Rectal smooth muscle tissue (tissue), 1 donor: Measurements from ENCODE around the gene ADH6.
A peak's percentile ranks its signal among the peaks of the same experiment; 100 is the strongest.
"Not testable (repeated sequence)": the region's sequence is repeated elsewhere in the genome, so short reads cannot be mapped to it uniquely, and the experiment has no call there.

Source experiments
- H3K27ac ChIP-seq: one replicate; pipeline ENCODE4 v1.7.0; 2013; ENCODE audit warnings: low read depth, low read length, inconsistent platforms
- H3K27me3 ChIP-seq: one replicate; pipeline ENCODE4 v1.7.0; 2013; ENCODE audit warnings: low read length; ENCODE audit not compliant: control insufficient read depth, insufficient read depth
- H3K36me3 ChIP-seq: one replicate; pipeline ENCODE4 v1.7.0; 2013; ENCODE audit warnings: low read length; ENCODE audit not compliant: control insufficient read depth, insufficient read depth
- H3K4me1 ChIP-seq: one replicate; pipeline ENCODE4 v1.7.0; 2013; ENCODE audit warnings: low read length; ENCODE audit not compliant: control insufficient read depth, insufficient read depth
- H3K4me3 ChIP-seq: one replicate; pipeline ENCODE4 v1.7.0; 2013; ENCODE audit warnings: low read length
- H3K9ac ChIP-seq: one replicate; pipeline ENCODE4 v1.7.0; 2013; ENCODE audit warnings: low read length

ADH6 gene

GRCh38 chr4:99209671-99210070, 9.4 kb downstream of the ADH6 start:
- Histone ChIP-seq H3K9ac (no peak overlapping the region), H3K4me3 (no peak overlapping the region), H3K36me3 (no peaks in the 10 kb centered on the region), H3K27ac (no peak overlapping the region), H3K4me1 (no peaks in the 10 kb centered on the region), H3K27me3 (no peaks in the 10 kb centered on the region)

GRCh38 chr4:99208719-99209075, 10.3 kb downstream of the ADH6 start:
- Histone ChIP-seq H3K4me1 (no peaks in the 10 kb centered on the region), H3K4me3 (no peak overlapping the region), H3K9ac (no peak overlapping the region), H3K27ac (no peak overlapping the region), H3K36me3 (no peaks in the 10 kb centered on the region), H3K27me3 (no peaks in the 10 kb centered on the region)

DNA sequence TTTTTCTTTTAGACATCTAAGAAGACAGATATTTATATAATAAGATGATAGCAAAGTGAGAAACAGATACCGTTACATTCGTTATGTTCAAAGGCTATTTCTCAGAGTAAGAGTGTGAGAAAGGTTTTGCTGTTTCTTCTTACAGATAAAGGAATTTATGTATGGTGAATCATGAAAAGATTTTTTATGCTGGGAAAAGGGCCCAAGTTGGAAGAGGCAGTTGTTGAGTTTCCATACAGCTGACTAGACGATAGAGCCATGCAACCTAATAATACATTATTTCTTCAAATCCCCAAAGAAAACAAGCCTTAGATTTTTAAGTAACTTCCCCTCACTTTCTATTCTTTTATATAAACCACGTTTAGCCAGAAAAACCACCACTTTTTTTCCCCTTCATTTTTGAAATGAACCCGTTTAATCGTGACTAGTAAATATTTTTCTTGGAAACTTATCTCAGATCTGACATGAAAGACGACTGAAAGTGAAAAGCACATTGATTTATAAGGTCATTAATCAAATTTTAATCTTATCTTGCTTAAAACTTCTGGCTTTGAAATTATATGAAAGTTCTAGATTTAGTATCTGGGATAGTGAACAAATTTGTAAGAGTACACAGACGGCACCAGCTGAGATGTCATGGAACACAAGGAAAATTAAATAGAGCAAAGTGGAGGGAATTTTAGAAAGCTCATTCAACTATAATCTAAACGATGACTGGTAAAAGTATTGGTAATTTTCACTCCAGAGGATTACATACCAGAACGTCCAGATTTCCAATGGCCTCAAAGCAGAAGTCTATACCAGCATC, 10.9 kb downstream of the ADH6 start:
- Histone ChIP-seq H3K4me3 (no peak overlapping the region), H3K36me3 (no peaks in the 10 kb centered on the region), H3K9ac (no peak overlapping the region), H3K27me3 (no peaks in the 10 kb centered on the region), H3K27ac (no peak overlapping the region), H3K4me1 (no peaks in the 10 kb centered on the region)

GRCh38 chr4:99207069-99207743, 11.8 kb downstream of the ADH6 start:
- H3K9ac ChIP-seq: no peak overlapping the region

DNA sequence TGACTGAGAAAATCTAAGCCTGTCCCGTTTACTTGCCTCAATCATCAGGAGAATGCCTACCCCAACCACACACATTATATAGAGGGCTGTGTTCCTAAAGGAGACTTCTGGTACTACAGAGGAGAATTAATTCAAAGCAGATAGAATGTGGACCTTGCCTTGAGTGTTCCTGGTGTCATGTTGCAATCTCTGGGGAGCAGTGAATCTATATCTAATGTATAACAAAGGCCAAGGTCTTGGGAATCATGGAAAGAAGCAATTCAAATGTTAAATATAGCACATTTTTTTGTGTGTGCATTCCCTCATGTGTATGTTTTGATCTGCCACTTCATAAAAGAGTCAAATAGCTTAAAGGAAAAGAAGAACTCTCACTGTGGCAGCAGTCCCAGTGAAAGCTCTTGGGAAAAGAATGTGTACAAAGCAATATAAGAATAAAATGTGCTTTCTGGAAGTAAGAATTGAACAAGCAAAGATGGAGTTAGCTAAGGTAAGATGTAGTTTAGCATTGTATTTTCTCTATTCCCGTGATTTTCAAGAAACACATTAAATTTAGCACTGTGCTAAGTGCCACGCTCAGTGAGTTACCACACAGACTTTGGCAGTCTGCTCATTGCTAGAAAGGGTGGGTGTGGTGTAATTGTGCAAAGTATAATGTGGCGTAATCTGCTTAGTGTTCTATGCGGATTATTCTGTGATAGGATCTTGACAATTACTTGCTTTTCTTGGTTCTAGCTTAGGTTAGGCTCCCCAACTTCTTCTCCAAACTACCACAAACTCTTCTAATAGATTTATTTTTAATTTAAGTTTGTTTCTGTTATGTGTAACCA, 13.7 kb downstream of the ADH6 start:
- H3K4me1 ChIP-seq: no peaks in the 10 kb centered on the region
- no peaks in the 10 kb centered on the region for H3K36me3 ChIP-seq
- no peaks in the 10 kb centered on the region for H3K27me3 ChIP-seq
- H3K9ac ChIP-seq: no peak overlapping the region
- H3K4me3 ChIP-seq: no peak overlapping the region
- H3K27ac ChIP-seq: no peak overlapping the region

More at GRCh38 chr4:99207069-99207743, 11.8 kb downstream of the ADH6 start:
- Histone ChIP-seq H3K27me3 (no peaks in the 10 kb centered on the region), H3K4me3 (no peak overlapping the region), H3K36me3 (no peaks in the 10 kb centered on the region), H3K27ac (no peak overlapping the region), H3K4me1 (no peaks in the 10 kb centered on the region)

DNA sequence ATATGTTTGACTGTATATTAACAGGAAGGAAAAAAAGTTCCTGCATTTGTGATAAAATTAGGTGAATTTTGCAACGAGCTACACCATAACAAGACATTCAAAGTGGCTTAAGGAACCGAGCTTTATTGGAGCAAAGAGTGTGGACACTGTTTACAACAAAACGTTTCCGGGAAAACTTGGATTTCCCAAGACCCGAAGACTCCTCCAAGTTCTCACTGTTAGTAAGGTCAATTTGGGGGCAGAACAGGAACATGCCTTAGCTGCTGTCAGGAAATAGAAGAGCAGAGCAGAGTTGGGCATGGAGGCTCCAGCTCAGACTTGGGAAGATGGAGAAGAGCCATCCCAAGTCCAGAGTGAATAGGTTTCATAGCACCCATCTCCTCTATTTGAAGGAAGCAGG, 16.5 kb downstream of the ADH6 start:
- Histone ChIP-seq H3K4me3 (no peak overlapping the region), H3K9ac (no peak overlapping the region), H3K27ac (no peak overlapping the region), H3K36me3 (no peaks in the 10 kb centered on the region), H3K4me1 (no peaks in the 10 kb centered on the region), H3K27me3 (no peaks in the 10 kb centered on the region)

GRCh38 chr4:99202094-99202493, 17.0 kb downstream of the ADH6 start:
- H3K27me3 ChIP-seq: no peaks in the 10 kb centered on the region
- no peak overlapping the region for H3K27ac ChIP-seq
- no peaks in the 10 kb centered on the region for H3K4me1 ChIP-seq
- H3K36me3 ChIP-seq: no peaks in the 10 kb centered on the region
- no peak overlapping the region for H3K9ac ChIP-seq
- no peak overlapping the region for H3K4me3 ChIP-seq

DNA sequence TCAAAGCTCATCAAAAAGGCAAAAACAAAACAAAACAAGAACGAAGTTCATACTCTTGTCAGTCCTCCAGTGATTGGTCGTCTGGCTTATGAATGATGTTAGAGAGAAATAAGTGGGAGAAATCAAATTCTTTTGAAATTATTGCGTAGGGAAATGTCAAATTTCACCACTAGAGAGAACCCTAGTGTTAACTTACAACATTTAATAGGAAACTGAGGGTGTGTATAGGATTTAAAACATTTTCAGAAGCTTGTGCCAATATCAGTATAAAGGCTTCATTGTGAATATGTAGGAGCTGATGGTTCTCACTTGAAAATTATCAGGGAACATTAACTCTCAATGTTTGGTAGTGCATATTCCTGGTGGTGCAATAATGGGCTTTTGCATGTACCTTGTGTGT, 17.4 kb downstream of the ADH6 start:
- Histone ChIP-seq H3K9ac (no peak overlapping the region), H3K4me3 (no peak overlapping the region), H3K27ac (no peak overlapping the region), H3K27me3 (no peaks in the 10 kb centered on the region), H3K4me1 (no peaks in the 10 kb centered on the region), H3K36me3 (no peaks in the 10 kb centered on the region)

DNA sequence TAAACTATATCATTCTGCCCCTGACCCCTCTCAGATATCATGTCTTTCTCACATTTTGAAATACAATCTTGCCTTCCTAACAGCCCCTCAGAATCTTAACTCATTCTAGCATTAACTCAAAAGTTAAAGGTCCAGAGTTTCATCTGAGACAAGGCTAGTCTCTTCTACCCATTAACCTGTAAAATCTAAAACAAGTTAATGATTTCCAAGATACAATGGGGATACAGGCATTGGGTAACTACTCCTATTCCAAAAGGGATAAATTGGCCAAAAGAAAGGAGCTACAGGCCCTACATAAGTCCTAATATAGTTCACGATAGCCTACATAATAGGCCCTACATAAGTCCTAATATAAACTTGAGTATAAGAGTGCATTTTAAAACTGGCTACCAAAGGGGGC, 18.9 kb downstream of the ADH6 start:
- no peaks in the 10 kb centered on the region for H3K4me1 ChIP-seq
- H3K27ac ChIP-seq: no peak overlapping the region
- H3K4me3 ChIP-seq: no peak overlapping the region
- H3K9ac ChIP-seq: no peak overlapping the region
- H3K36me3 ChIP-seq: no peaks in the 10 kb centered on the region
- no peaks in the 10 kb centered on the region for H3K27me3 ChIP-seq

GRCh38 chr4:99190336-99190735, 28.7 kb downstream of the ADH6 start:
- no peak overlapping the region for H3K9ac ChIP-seq
- H3K4me3 ChIP-seq: no peak overlapping the region
- H3K27ac ChIP-seq: no peak overlapping the region
- H3K27me3 ChIP-seq: no peaks in the 10 kb centered on the region
- no peaks in the 10 kb centered on the region for H3K4me1 ChIP-seq
- no peaks in the 10 kb centered on the region for H3K36me3 ChIP-seq

- H3K4me3 ChIP-seq, H3K27me3 ChIP-seq, H3K36me3 ChIP-seq, H3K4me1 ChIP-seq, H3K9ac ChIP-seq: not testable (repeated sequence)
- H3K27ac ChIP-seq: peak overlapping the region; percentile 7
Observed at GRCh38 chr4:99189900-99190299, 29.1 kb downstream of the ADH6 start.

- H3K4me3 ChIP-seq: no peak overlapping the region
- H3K27ac ChIP-seq: no peak overlapping the region
- no peaks in the 10 kb centered on the region for H3K4me1 ChIP-seq
- no peak overlapping the region for H3K9ac ChIP-seq
- no peaks in the 10 kb centered on the region for H3K36me3 ChIP-seq
- no peaks in the 10 kb centered on the region for H3K27me3 ChIP-seq
Observed at GRCh38 chr4:99186029-99186428, 33.0 kb downstream of the ADH6 start.
